ENCODE data around the gene FOXL2. TPM values are rescaled to one million over a fixed set of nuclear protein-coding genes. Genes with fewer than 3 reads are reported as not detected.

Gene FOXL2
- polyA plus RNA-seq, 2 of the 4 experiments (the other 2 are of a cell fraction), result 1.2 to 3.1 TPM

DNA sequence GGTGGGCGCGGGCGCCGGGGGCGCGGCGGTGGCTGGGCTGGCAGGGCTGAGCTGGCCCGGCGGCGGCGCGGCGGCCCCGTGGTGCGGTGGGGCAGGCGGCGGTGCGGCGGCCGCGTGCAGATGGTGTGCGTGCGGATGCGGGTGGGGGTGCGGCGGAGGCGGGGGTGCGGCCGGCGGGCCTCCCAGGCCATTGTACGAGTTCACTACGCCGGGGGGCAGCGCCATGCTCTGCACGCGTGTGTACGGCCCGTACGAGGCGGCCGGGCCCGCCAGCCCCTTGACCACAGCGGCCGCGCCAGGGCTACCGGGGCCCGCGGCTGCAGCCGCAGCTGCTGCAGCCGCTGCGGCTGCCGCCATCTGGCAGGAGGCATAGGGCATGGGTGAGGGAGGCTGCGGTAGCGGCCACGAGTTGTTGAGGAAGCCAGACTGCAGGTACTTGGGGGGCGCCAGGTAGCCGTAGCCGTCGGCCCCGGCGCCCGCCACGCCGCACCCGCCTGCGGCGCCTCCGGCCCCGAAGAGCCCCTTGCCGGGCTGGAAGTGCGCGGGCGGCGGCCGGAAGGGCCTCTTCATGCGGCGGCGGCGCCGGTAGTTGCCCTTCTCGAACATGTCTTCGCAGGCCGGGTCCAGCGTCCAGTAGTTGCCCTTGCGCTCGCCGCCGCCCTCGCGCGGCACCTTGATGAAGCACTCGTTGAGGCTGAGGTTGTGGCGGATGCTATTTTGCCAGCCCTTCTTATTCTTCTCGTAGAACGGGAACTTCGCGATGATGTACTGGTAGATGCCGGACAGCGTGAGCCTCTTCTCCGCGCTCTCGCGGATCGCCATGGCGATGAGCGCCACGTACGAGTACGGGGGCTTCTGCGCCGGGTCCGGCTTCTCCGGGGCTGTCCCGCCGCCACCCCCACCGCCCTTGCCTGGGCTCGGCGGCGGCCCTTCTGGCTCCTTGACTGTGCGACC lies 951 bp downstream of the FOXL2 start:
- FAIRE-seq (no peak), ATAC-seq (peak; percentile 71 to 77), DNase-seq (ENCODE audit: low read depth in 1 of 2, low spot score in 1 of 2) (peak; percentile 35 to 75)
- Histone ChIP-seq H3K4me1 (peaks cover 3% of the 10 kb centered on the region; the same call in 1 of the 3 replicates), H3K27ac (peak overlapping the region; percentile 86 to 89), H3K4me2 (peak overlapping the region; percentile 85), H3K4me3 (peak overlapping the region; percentile 63), H3K9me3 (no peaks in the 10 kb centered on the region)
- TF ChIP-seq, protein P1, sequence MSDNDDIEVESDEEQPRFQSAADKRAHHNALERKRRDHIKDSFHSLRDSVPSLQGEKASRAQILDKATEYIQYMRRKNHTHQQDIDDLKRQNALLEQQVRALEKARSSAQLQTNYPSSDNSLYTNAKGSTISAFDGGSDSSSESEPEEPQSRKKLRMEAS (IDR thresholded peaks at IDR 0.05), result peak; percentile 74
- TF ChIP-seq TFCP2L1 (CRISPR knock-in tag; IDR thresholded peaks at IDR 0.05) (no peak), RCOR1 (IDR thresholded peaks at IDR 0.05; ENCODE audit: low read depth, low read length) (no peak), JUN (IDR thresholded peaks at IDR 0.05) (0 out of 5 replicates have a peak, but pooled peaks of 1 of the 2 experiments have one; percentile 22), NFE2L2 (conservative IDR thresholded peaks at IDR 0.05; ENCODE audit: low read length) (no peak), RAD21 (conservative IDR thresholded peaks at IDR 0.05 in 1 of 2, IDR thresholded peaks at IDR 0.05 in 1 of 2) (0 out of 5 replicates have a peak, but pooled peaks of 1 of the 2 experiments have one; percentile 23), SREBF2 (IDR thresholded peaks at IDR 0.05) (no peak), SMC3 (IDR thresholded peaks at IDR 0.05) (0 out of 3 replicates have a peak, but pooled peaks have one; percentile 31), FOSL2 (IDR thresholded peaks at IDR 0.05) (no peak), FOSL2 (CRISPR knock-in tag; IDR thresholded peaks at IDR 0.05) (no peak), CHD4 (IDR thresholded peaks at IDR 0.05; ENCODE audit: borderline replicate concordance) (no peak), EP300 (IDR thresholded peaks at IDR 0.05) (no peak), ZNF302 (CRISPR knock-in tag; IDR thresholded peaks at IDR 0.05) (no peak), NPAS2 (CRISPR knock-in tag; IDR thresholded peaks at IDR 0.05; ENCODE audit: borderline replicate concordance) (no peak), HOXA7 (CRISPR knock-in tag; IDR thresholded peaks at IDR 0.05) (no peak), BHLHE40 (IDR thresholded peaks at IDR 0.05; ENCODE audit: low read depth, low read length) (no peak), RNF2 (IDR thresholded peaks at IDR 0.05; ENCODE audit: borderline replicate concordance, low read depth) (no peak)
- TF ChIP-seq, protein P2, sequence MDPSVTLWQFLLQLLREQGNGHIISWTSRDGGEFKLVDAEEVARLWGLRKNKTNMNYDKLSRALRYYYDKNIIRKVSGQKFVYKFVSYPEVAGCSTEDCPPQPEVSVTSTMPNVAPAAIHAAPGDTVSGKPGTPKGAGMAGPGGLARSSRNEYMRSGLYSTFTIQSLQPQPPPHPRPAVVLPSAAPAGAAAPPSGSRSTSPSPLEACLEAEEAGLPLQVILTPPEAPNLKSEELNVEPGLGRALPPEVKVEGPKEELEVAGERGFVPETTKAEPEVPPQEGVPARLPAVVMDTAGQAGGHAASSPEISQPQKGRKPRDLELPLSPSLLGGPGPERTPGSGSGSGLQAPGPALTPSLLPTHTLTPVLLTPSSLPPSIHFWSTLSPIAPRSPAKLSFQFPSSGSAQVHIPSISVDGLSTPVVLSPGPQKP (IDR thresholded peaks at IDR 0.05; ENCODE audit: low read depth, low read length), result no peak
- TF ChIP-seq, protein P3, sequence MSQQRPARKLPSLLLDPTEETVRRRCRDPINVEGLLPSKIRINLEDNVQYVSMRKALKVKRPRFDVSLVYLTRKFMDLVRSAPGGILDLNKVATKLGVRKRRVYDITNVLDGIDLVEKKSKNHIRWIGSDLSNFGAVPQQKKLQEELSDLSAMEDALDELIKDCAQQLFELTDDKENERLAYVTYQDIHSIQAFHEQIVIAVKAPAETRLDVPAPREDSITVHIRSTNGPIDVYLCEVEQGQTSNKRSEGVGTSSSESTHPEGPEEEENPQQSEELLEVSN (IDR thresholded peaks at IDR 0.05; ENCODE audit: borderline replicate concordance, low read depth), result no peak; the same call in 1 of the 2 replicates
- TF ChIP-seq, protein P4, sequence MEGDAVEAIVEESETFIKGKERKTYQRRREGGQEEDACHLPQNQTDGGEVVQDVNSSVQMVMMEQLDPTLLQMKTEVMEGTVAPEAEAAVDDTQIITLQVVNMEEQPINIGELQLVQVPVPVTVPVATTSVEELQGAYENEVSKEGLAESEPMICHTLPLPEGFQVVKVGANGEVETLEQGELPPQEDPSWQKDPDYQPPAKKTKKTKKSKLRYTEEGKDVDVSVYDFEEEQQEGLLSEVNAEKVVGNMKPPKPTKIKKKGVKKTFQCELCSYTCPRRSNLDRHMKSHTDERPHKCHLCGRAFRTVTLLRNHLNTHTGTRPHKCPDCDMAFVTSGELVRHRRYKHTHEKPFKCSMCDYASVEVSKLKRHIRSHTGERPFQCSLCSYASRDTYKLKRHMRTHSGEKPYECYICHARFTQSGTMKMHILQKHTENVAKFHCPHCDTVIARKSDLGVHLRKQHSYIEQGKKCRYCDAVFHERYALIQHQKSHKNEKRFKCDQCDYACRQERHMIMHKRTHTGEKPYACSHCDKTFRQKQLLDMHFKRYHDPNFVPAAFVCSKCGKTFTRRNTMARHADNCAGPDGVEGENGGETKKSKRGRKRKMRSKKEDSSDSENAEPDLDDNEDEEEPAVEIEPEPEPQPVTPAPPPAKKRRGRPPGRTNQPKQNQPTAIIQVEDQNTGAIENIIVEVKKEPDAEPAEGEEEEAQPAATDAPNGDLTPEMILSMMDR (IDR thresholded peaks at IDR 0.05), result peak; percentile 39; the same call in 2 of the 3 replicates
- TF ChIP-seq, protein P5, sequence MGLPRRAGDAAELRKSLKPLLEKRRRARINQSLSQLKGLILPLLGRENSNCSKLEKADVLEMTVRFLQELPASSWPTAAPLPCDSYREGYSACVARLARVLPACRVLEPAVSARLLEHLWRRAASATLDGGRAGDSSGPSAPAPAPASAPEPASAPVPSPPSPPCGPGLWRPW (IDR thresholded peaks at IDR 0.05), result no peak
- CTCF ChIA-PET, result interaction anchor here (0.7 to 2.1 kb wide), 7 partner anchors 10 to 383 kb away, joined by 3 to 15 read pairs (median 3); no protein-coding TSS in a partner anchor
- 4% methylated on average over 16 of the region's 120 CpGs for WGBS (ENCODE audit: missing lambda C conversion rate)
- POLR2A ChIA-PET, result interaction anchor here (1.2 kb wide), 1 partner anchor 24 kb away, joined by 3 read pairs; no protein-coding TSS in a partner anchor
